PFSK-1 (cell line): ENCODE data around the gene CHRNB1.

ENCODE experiments used
- POLR2AphosphoS5 ChIP-seq: IDR thresholded peaks from 2 replicates; pipeline ENCODE4 v1.6.1; 2012; ENCODE audit warnings: low read depth, mild to moderate bottlenecking, control low read depth, low read length, moderate library complexity
- SIN3A ChIP-seq: IDR thresholded peaks from 2 replicates; pipeline ENCODE4 v1.6.1; 2012; ENCODE audit warnings: mild to moderate bottlenecking, low read length, moderate library complexity, borderline replicate concordance; ENCODE audit not compliant: insufficient read depth

GRCh38 chr17:7501729-7502128, 56.9 kb downstream of the CHRNB1 start:
- no peak for TF ChIP-seq POLR2AphosphoS5
- TF ChIP-seq SIN3A, result no peak
